GM19452 (cell line): ENCODE measurements around the gene TJP3.

ENCODE experiments used
- ATAC-seq: cut with Tn5 transposase; IDR thresholded peaks from one replicate; pipeline ENCODE4 v1.9.1; 2021; ENCODE audit not compliant: unreplicated experiment

TJP3 gene

GRCh38 chr19:3782330-3782729, 74.1 kb downstream of the TJP3 start:
- ATAC-seq: no peak

- ATAC-seq: no peak
Measured at GRCh38 chr19:3782903-3783302, 74.7 kb downstream of the TJP3 start.

GRCh38 chr19:3783660-3784584, 75.7 kb downstream of the TJP3 start:
- no peak for ATAC-seq

- ATAC-seq: no peak
Measured at GRCh38 chr19:3784607-3785450, 76.6 kb downstream of the TJP3 start.

- ATAC-seq: no peak
Measured at GRCh38 chr19:3785451-3785937, 77.3 kb downstream of the TJP3 start.

GRCh38 chr19:3785938-3786824, 78.0 kb downstream of the TJP3 start, which contains the start of gene MATK:
TSS of gene MATK (minus strand) at chr19:3786381. CDS start at chr19:3785135, 1,246 bp downstream.
- no peak for ATAC-seq

GRCh38 chr19:3788996-3789778, 81.0 kb downstream of the TJP3 start:
- no peak for ATAC-seq

- ATAC-seq: no peak
Measured at GRCh38 chr19:3790209-3790734, 82.1 kb downstream of the TJP3 start.

- ATAC-seq: no peak
Measured at GRCh38 chr19:3790941-3791340, 82.8 kb downstream of the TJP3 start.

- ATAC-seq: no peak
Measured at GRCh38 chr19:3792114-3792513, 83.9 kb downstream of the TJP3 start.

GRCh38 chr19:3793799-3794198, 85.6 kb downstream of the TJP3 start:
- ATAC-seq: no peak

- no peak for ATAC-seq
Measured at GRCh38 chr19:3796358-3796757, 88.2 kb downstream of the TJP3 start.

GRCh38 chr19:3798137-3798536, 90.0 kb downstream of the TJP3 start:
- no peak for ATAC-seq
